Measurements from ENCODE around the gene BBS10. TPM values are rescaled to one million over a fixed set of nuclear protein-coding genes. Genes with fewer than 3 reads are reported as not detected.

The BBS10 gene
- total and polyA plus RNA-seq, 2 of the 13 experiments (the other 11 are each of a cell fraction or from before 2014, with no cell fraction given) = 4.9 to 7.4 TPM

- TF ChIP-seq ERF (CRISPR knock-in tag; IDR thresholded peaks at IDR 0.05) (no peak), ZFP62 (CRISPR knock-in tag; IDR thresholded peaks at IDR 0.05) (no peak), ZNF841 (CRISPR knock-in tag; IDR thresholded peaks at IDR 0.05; ENCODE audit: borderline replicate concordance) (no peak)
Observed at GRCh38 chr12:76348079-76348901, at the start of gene BBS10 (continued).

- H3K79me2 ChIP-seq (ENCODE audit: insufficient read depth, low read length) = no peaks in the 10 kb centered on the region
- FAIRE-seq = no peak
- no peaks in the 10 kb centered on the region for H3K9me3 ChIP-seq (ENCODE audit: low read length)
- H3K4me2 ChIP-seq (ENCODE audit: low read depth, low read length) = no peak overlapping the region
- BruUV-seq (replicated peaks) = no TSS peak
- DNase-seq (ENCODE audit: low spot score) = no peak
- no peak overlapping the region for H3K9ac ChIP-seq (ENCODE audit: insufficient read depth, low read depth, low read length)
- CTCF ChIA-PET (ENCODE audit: low intra/inter-chr PET ratio, low total read pairs) = no interaction called here
- POLR2A ChIA-PET = no interaction called here
- intact Hi-C loops (cut with micrococcal nuclease; ENCODE audit: unreplicated experiment) = no loop called here
- TF ChIP-seq POGK (CRISPR knock-in tag; conservative IDR thresholded peaks at IDR 0.05) (no peak), ELF3 (CRISPR knock-in tag; IDR thresholded peaks at IDR 0.05) (no peak), NFATC3 (CRISPR knock-in tag; IDR thresholded peaks at IDR 0.05) (no peak), ZNF484 (CRISPR knock-in tag; IDR thresholded peaks at IDR 0.05; ENCODE audit: borderline replicate concordance, low read depth) (no peak), ZNF367 (CRISPR knock-in tag; IDR thresholded peaks at IDR 0.05; ENCODE audit: borderline replicate concordance) (no peak), ZNF296 (CRISPR knock-in tag; conservative IDR thresholded peaks at IDR 0.05) (no peak), CENPT (CRISPR knock-in tag; IDR thresholded peaks at IDR 0.05; ENCODE audit: low read depth) (no peak), ELF4 (CRISPR knock-in tag; IDR thresholded peaks at IDR 0.05; ENCODE audit: borderline replicate concordance) (no peak)
- H2AFZ ChIP-seq (ENCODE audit: low read length) = no peak overlapping the region
- in situ Hi-C loops (cut with HindIII; ENCODE audit: extremely low pct_ligation_motif_present, low pct_unique_long_range_greater_than_20kb) = no loop called here
- no peaks in the 10 kb centered on the region for H3K27me3 ChIP-seq (ENCODE audit: control insufficient read depth in 1 of 2, insufficient read depth in 2 of 2, low read length in 2 of 2)
- H3K27ac ChIP-seq (ENCODE audit: extremely low read length, insufficient read depth, low read length) = no peak overlapping the region
- H4K20me1 ChIP-seq (ENCODE audit: insufficient read depth, low read length) = no peaks in the 10 kb centered on the region
- ATAC-seq = no peak
- WGBS (ENCODE audit: low lambda C conversion rate) = 97% methylated on average over 1 of the region's 1 CpG
- no peaks in the 10 kb centered on the region for H3K4me1 ChIP-seq (ENCODE audit: insufficient read depth, low read length)
- peaks cover 0 to 14% of the 10 kb centered on the region in 2 experiments; a peak in 2 of 5 replicates for H3K36me3 ChIP-seq (replicated peaks in 1 of 2; ENCODE audit: control insufficient read depth in 1 of 2, insufficient read depth in 2 of 2, low read length in 2 of 2)
- H3K4me3 ChIP-seq (replicated peaks in 1 of 3; ENCODE audit: insufficient read depth in 1 of 3, low read depth in 2 of 3, low read length in 3 of 3) = no peak overlapping the region
Observed at GRCh38 chr12:76391461-76391860, 43.2 kb upstream of the BBS10 start.

Data from HepG2 (cell line).